Omental fat pad (tissue), 4 donors: ENCODE data around the gene MEOX2. TPM values are rescaled to one million over a fixed set of nuclear protein-coding genes. Genes with fewer than 3 reads are reported as not detected.

Experiments
- ATAC-seq: fragments of 150-250 bp; one replicate; pipeline ENCODE4 v1.9.1; 2016; ENCODE audit warnings: mild to moderate bottlenecking, moderate library complexity; ENCODE audit not compliant: low FRiP score
- DNase-seq: peaks from one replicate; pipeline ENCODE4 v3.0.0-alpha.2; 2019; ENCODE audit warnings: low spot score
- total RNA-seq, 4 donors: library from RNA; depleted of rRNA; stranded (reverse); fragments of >200 nt; gene quantifications; one replicate each; pipeline ENCODE4 v1.1.0, GENCODE V29; 2016
- TF ChIP-seq, protein P1 (sequence below), 3 donors: fragments of 450-650 bp; IDR thresholded peaks; one replicate each; pipeline ENCODE4 v1.5.1; 2016 to 2017; ENCODE audit warnings: antibody characterized with exemption in 3 of 3, mild to moderate bottlenecking in 3 of 3, moderate library complexity in 2 of 3

Gene MEOX2
- total RNA-seq, 4 donors from 2014 or later, result 3.2 to 96.9 (median 30.0) TPM

DNA sequence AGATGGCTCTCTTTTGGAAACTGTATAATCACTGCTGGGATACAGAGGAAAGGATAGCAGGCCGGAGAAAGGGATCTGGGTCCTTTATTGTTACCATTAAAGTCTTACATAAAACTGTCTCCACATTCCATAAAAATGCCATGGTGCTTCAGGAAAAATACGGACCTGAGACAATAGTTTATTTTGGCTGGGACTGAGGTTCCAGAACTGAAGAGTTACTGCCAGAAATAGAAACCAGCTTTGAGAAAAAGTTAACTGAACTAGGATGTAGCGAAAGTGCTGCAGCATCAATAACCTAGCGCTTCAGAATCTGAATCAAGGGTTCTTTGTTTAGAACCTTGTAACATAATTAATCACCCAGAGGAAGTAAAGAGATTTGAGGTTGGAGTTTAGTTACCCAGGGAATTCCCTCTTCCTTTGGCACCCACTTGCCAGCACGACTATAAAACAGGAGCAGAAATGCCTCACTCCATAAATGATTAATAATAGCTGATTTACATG is 38.0 kb downstream of the MEOX2 start:
- TF ChIP-seq, protein P1, sequence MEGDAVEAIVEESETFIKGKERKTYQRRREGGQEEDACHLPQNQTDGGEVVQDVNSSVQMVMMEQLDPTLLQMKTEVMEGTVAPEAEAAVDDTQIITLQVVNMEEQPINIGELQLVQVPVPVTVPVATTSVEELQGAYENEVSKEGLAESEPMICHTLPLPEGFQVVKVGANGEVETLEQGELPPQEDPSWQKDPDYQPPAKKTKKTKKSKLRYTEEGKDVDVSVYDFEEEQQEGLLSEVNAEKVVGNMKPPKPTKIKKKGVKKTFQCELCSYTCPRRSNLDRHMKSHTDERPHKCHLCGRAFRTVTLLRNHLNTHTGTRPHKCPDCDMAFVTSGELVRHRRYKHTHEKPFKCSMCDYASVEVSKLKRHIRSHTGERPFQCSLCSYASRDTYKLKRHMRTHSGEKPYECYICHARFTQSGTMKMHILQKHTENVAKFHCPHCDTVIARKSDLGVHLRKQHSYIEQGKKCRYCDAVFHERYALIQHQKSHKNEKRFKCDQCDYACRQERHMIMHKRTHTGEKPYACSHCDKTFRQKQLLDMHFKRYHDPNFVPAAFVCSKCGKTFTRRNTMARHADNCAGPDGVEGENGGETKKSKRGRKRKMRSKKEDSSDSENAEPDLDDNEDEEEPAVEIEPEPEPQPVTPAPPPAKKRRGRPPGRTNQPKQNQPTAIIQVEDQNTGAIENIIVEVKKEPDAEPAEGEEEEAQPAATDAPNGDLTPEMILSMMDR (IDR thresholded peaks at IDR 0.05), result no peak
- no peak for ATAC-seq
- DNase-seq, result no peak

DNA sequence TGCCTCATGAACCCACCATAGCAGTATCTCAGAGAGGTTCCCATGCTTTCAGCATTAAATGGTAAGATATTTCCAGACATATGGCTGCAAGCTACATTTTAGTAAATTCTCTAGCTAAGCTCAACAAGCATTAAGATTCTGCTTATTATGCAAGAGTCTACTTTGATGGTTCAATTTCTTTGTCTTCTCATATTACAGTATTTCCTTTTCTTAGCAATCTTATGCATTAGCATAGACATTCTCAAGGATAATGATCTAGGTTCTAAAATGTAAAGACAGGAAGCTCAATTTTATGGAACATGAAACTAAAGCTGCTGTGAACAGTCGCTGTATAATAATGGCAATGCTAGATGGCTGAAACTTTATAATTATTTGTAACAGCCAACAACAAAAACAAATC is 39.2 kb downstream of the MEOX2 start:
- ATAC-seq, result no peak
- TF ChIP-seq, protein P1 (IDR thresholded peaks at IDR 0.05), result no peak
- DNase-seq, result no peak

DNA sequence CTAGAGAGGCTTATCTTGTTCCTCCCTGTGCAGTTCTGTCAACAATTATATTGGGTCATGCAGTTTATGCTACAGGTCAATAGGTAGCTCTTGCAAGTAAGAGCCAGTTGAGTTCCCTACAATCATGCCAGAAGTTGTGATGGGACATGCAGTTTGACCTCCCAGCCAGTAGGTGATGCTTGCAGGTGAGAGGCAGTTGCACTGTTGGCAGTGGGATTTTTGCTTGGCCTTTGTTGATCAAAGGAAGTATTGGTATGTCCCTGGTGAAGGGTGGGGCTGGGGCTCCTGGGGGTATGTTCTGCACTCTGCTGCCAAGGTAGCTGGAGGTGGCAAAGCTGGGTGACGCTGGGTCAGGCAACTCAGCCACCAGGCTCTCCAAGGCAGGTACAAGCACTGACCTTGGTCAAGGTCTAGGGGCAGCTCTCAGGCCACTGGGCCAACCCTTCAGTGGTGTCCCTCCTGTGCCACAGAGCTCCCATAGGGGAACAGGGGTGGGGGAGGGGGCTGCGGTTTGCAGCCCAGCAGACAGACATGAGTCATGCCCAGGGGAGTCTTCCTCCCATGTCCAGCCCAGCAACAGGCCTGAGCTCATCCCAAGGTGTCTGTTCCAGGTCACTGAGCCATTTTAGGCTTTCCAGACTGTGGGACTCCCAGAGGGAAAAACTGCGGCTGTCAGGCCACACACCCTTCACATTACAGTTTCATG is 43.3 kb downstream of the MEOX2 start:
- ATAC-seq, result no peak
- DNase-seq, result no peak
- TF ChIP-seq, protein P1 (IDR thresholded peaks at IDR 0.05), result no peak

DNA sequence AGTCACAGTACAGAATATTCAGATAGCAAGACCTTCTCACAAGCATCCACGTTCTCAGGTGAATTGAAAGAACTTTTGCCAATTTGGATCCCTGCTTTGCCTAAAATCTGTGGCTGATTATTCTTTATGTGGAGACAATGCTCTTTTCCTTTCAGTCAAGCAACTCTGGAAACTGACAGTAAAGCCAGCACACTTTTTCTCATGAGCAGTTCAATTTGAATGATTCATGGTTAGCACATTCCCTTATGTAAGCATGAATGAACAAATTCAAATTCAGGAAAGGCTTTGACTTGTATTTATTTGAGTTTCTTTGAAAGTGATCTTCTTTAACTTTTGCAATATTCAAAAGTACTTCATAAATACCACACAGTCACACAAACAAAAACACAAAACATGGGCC is 57.6 kb downstream of the MEOX2 start:
- TF ChIP-seq, protein P1 (IDR thresholded peaks at IDR 0.05), result no peak
- DNase-seq, result no peak
- no peak for ATAC-seq

DNA sequence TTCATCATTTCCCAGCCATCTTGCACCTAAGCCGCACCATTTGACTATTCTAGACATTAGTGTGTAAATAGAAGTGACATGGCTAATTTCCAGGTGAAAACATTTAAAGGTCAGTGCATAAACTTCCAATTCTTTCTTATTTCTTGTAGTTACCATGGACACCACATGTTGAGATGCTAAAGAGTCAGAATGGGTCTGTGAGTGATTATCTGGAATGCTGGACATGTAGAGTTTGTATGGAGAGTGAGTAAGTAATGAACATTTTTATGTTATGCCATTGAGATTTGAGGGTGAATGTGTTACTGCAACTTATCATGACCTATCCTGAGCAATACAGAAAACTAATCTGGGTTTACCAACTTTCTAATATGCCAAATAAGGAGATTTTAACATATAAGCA is 60.4 kb downstream of the MEOX2 start:
- ATAC-seq (no peak), DNase-seq (no peak)

DNA sequence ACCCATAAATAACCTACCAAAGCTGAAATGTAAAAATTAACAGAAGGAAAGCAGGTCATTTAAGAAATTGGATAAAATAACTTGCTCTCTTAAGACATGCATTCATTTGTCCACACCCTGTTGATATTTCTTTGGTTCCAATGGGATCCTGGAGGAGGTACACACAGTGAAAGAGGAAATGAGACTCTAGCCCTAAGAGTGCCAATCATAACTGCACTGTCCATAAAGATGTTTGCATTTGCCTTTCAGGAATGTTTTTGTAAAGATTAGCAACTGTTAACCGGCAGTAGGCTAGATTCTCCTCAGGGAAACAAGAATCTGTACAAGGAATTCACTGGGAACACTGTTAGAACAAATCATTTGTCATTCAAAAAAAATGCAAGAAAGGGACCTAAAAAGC is 61.0 kb downstream of the MEOX2 start:
- DNase-seq, result no peak
- TF ChIP-seq, protein P1 (IDR thresholded peaks at IDR 0.05), result no peak
- no peak for ATAC-seq

More for the DNA sequence above, 60.4 kb downstream of the MEOX2 start:
- TF ChIP-seq, protein P1 (IDR thresholded peaks at IDR 0.05), result no peak

DNA sequence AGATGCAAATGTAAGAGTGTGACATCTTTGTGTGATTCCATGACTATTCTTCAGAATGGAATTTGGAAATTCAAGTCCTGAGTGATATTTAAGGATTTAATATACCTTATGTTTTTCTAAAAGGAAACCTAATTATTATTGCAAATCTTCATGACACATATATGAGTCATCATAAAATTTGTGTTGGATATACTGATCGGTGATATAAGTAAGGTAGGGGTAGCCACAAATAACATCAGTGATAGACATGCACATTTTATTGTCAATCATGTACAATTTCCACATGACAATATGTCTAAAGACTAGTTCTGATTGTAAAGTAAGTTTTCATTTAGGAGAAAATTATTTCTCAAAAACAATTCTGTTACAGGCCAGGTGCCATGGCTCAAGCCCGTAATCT is 65.0 kb downstream of the MEOX2 start:
- ATAC-seq, result no peak
- no peak for DNase-seq
- TF ChIP-seq, protein P1 (IDR thresholded peaks at IDR 0.05), result no peak
